CD4-positive, CD25-positive, alpha-beta regulatory T cell (primary cell): ENCODE results near the gene NUDT1. TPM values are rescaled to one million over a fixed set of nuclear protein-coding genes. Genes with fewer than 3 reads are reported as not detected.

Source experiments
- ATAC-seq, 2 donors: fragments of 150-1000 bp; cut with Tn5 transposase; one replicate each; pipeline ENCODE4 v1.10.0; 2021; ENCODE audit warnings: low read depth in 2 of 2, moderate number of reproducible peaks in 2 of 2, moderate library complexity in 1 of 2
- DNase-seq, 3 donors: peaks; one replicate each; pipeline versions ENCODE4 v3.0.0 to v3.0.0-alpha.2; 2012 to 2022; ENCODE audit warnings: mixed read lengths in 1 of 3
- H3K27ac ChIP-seq: one replicate; pipeline ENCODE4 v1.7.0; 2013; ENCODE audit warnings: mild to moderate bottlenecking, low read length; ENCODE audit not compliant: insufficient read depth, poor library complexity, severe bottlenecking
- H3K27me3 ChIP-seq: one replicate; pipeline ENCODE4 v1.7.0; 2013; ENCODE audit warnings: low read length; ENCODE audit not compliant: control insufficient read depth, insufficient read depth
- H3K36me3 ChIP-seq: one replicate; pipeline ENCODE4 v1.7.0; 2013; ENCODE audit warnings: mild to moderate bottlenecking, low read length, moderate library complexity; ENCODE audit not compliant: control insufficient read depth, insufficient read depth
- H3K4me1 ChIP-seq: 2 replicates; pipeline ENCODE4 v1.7.0; 2013; ENCODE audit warnings: mild to moderate bottlenecking, low read length; ENCODE audit not compliant: insufficient read depth, control insufficient read depth, poor library complexity, severe bottlenecking
- H3K4me3 ChIP-seq: one replicate; pipeline ENCODE4 v1.7.0; 2013; ENCODE audit warnings: low read depth, mild to moderate bottlenecking, low read length, moderate library complexity
- H3K9me3 ChIP-seq, 2 experiments: 1 replicate in 1 of 2; 2 replicates in 1 of 2; pipeline ENCODE4 v1.7.0; 2013; ENCODE audit warnings: low read length in 2 of 2, mild to moderate bottlenecking in 1 of 2, moderate library complexity in 1 of 2; ENCODE audit not compliant: control insufficient read depth in 2 of 2
- H3K27ac Mint-ChIP-seq, 3 donors: one replicate each; pipeline ENCODE4 v1.8.0; 2020 to 2022; ENCODE audit warnings: mild to moderate bottlenecking in 3 of 3, mixed read lengths in 3 of 3, moderate library complexity in 2 of 3
- H3K27me3 Mint-ChIP-seq: one replicate; pipeline ENCODE4 v1.8.0; 2022; ENCODE audit warnings: mild to moderate bottlenecking, mixed read lengths
- H3K36me3 Mint-ChIP-seq: one replicate; pipeline ENCODE4 v1.8.0; 2020; ENCODE audit warnings: mixed read lengths
- H3K4me1 Mint-ChIP-seq, 4 donors: one replicate each; pipeline ENCODE4 v1.8.0; 2020 to 2022; ENCODE audit warnings: mixed read lengths in 4 of 4, mild to moderate bottlenecking in 1 of 4
- H3K4me3 Mint-ChIP-seq, 4 donors: one replicate each; pipeline ENCODE4 v1.8.0; 2020 to 2022; ENCODE audit warnings: mild to moderate bottlenecking in 4 of 4, mixed read lengths in 4 of 4, moderate library complexity in 3 of 4
- H3K9me3 Mint-ChIP-seq, 7 donors: one replicate each; pipeline ENCODE4 v1.8.0; 2020 to 2022; ENCODE audit warnings: mixed read lengths in 7 of 7, mild to moderate bottlenecking in 3 of 7, moderate library complexity in 2 of 7
- polyA plus RNA-seq, 4 donors: library from polyadenylated mRNA; unstranded; fragments of 300-500 nt; fragmentation: Illumina TruSeq; gene quantifications; one replicate each; pipeline ENCODE4 v1.2.3, GENCODE V29; 2021
- total RNA-seq: library from RNA; stranded (reverse); gene quantifications from one replicate; pipeline ENCODE4 v1.2.3, GENCODE V29; 2022

NUDT1 gene
- total and polyA plus RNA-seq, 5 donors from 2014 or later = 17.5 to 73.7 (median 69.8) TPM

DNA sequence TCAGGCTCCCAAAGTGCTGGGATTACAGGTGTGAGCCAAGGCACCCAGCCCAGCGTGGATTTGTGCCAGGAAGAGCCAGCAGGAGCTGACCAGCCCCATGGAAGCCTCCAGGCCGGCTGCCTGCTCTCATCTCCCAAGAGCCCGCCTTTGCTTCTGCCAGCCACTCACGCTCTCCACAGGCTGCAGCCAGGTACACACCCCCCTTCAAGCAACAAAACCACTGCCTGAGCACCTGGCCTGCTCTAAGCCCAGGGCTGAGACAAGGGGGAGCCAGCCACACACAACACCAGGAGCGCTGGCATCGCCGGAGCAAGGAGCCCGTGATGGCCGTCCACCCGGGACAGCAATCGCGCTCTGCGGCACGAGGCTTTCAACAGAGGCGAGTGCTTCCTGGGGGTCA, 43.8 kb upstream of the NUDT1 start:
- peaks cover 21% of the 10 kb centered on the region for H3K36me3 ChIP-seq
- DNase-seq (no peak), ATAC-seq (no peak)
- H3K36me3 Mint-ChIP-seq = peaks cover 32% of the 10 kb centered on the region
- no peaks in the 10 kb centered on the region for H3K27me3 ChIP-seq
- no peak overlapping the region for H3K27ac Mint-ChIP-seq
- H3K27ac ChIP-seq = no peak overlapping the region
- no peaks in the 10 kb centered on the region for H3K9me3 Mint-ChIP-seq
- H3K4me1 Mint-ChIP-seq = peaks cover 0 to 4% (median 0%) of the 10 kb centered on the region in 4 donors
- no peaks in the 10 kb centered on the region for H3K27me3 Mint-ChIP-seq
- H3K4me3 Mint-ChIP-seq = no peak overlapping the region
- no peak overlapping the region for H3K4me3 ChIP-seq
- H3K9me3 ChIP-seq = peaks cover 0 to 2% of the 10 kb centered on the region in 2 experiments
- no peaks in the 10 kb centered on the region for H3K4me1 ChIP-seq

DNA sequence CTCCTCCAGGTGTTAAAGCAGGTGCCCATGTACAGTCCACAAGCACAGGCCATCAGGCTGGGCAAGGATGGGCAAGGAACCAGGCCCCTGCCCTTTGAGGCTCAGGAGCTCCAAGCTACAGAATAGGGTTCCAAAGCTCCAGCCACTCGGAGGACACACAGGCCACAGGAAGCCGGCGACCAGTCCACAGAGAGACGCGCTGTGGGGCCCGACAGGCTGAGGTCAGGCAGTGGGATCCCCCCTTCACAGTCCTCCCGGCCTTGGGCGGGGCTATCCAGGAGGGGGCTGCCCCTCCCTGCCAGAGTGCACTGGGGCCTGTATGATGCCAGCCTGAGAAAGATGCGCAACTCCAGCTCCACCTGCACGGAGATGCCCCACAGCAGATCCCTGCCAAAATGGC, 43.3 kb upstream of the NUDT1 start:
- ATAC-seq = no peak
- H3K27ac ChIP-seq = no peak overlapping the region
- Mint-ChIP-seq H3K27me3 (no peaks in the 10 kb centered on the region), H3K27ac (no peak overlapping the region), H3K4me1 (peaks cover 0 to 4% (median 0%) of the 10 kb centered on the region in 4 donors), H3K9me3 (no peaks in the 10 kb centered on the region), H3K4me3 (no peak overlapping the region), H3K36me3 (peaks cover 32% of the 10 kb centered on the region)
- peaks cover 0 to 2% of the 10 kb centered on the region in 2 experiments for H3K9me3 ChIP-seq
- no peak overlapping the region for H3K4me3 ChIP-seq
- DNase-seq = no peak
- H3K4me1 ChIP-seq = no peaks in the 10 kb centered on the region
- peaks cover 21% of the 10 kb centered on the region for H3K36me3 ChIP-seq
- no peaks in the 10 kb centered on the region for H3K27me3 ChIP-seq

- H3K4me3 ChIP-seq = no peak overlapping the region
- H3K27ac ChIP-seq = no peak overlapping the region
- H3K9me3 Mint-ChIP-seq = no peaks in the 10 kb centered on the region
- H3K36me3 ChIP-seq = peaks cover 21% of the 10 kb centered on the region
- no peak for ATAC-seq
- H3K27ac Mint-ChIP-seq = no peak overlapping the region
- no peaks in the 10 kb centered on the region for H3K27me3 Mint-ChIP-seq
- peaks cover 0 to 2% of the 10 kb centered on the region in 2 experiments for H3K9me3 ChIP-seq
- no peaks in the 10 kb centered on the region for H3K4me1 ChIP-seq
- H3K4me3 Mint-ChIP-seq = no peak overlapping the region
- peaks cover 32% of the 10 kb centered on the region for H3K36me3 Mint-ChIP-seq
- peaks cover 0 to 4% (median 0%) of the 10 kb centered on the region in 4 donors for H3K4me1 Mint-ChIP-seq
- DNase-seq = no peak
- no peaks in the 10 kb centered on the region for H3K27me3 ChIP-seq
These were observed 42.5 kb upstream of the NUDT1 start for GRCh38 chr7:2199528-2199927.

DNA sequence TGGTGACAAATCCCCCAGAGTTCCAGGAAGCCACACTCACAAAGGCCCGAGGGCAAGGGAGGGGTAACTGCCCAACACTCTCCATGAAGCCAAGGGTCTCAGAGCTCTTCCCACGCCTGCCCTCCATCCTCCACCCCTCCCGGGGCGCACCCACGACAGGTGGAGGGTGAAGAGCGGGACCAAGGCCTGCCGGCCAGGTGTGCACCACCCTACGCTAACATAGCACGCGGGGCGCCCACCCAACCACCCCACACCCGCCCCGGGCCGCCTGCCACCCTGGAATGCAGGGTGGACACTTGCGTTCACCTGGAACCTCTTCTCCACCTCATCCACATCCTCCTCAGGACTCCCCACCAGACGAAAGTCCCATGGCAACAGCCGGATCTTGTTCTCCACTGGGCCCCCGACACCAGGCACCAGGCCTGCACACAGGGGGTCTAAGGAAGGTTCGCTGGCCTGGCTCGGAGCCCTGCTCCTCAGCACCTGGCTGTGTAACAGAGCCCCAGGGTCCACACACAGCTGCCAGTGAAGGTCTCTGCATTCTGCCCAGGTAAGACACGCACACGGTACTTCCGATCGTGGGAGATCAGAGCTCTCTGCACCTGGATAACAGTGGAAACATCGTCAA, 42.0 kb upstream of the NUDT1 start:
- Histone ChIP-seq H3K4me3 (no peak overlapping the region), H3K27ac (no peak overlapping the region), H3K36me3 (peaks cover 21% of the 10 kb centered on the region), H3K9me3 (peaks cover 0 to 2% of the 10 kb centered on the region in 2 experiments), H3K4me1 (no peaks in the 10 kb centered on the region), H3K27me3 (no peaks in the 10 kb centered on the region)
- no peak overlapping the region for H3K4me3 Mint-ChIP-seq
- H3K9me3 Mint-ChIP-seq = no peaks in the 10 kb centered on the region
- ATAC-seq = no peak
- H3K36me3 Mint-ChIP-seq = peaks cover 31% of the 10 kb centered on the region
- no peak for DNase-seq
- peak overlapping the region in 1 of 3 donors; percentile 75 for H3K27ac Mint-ChIP-seq
- H3K4me1 Mint-ChIP-seq = peaks cover 0 to 4% (median 0%) of the 10 kb centered on the region in 4 donors
- no peaks in the 10 kb centered on the region for H3K27me3 Mint-ChIP-seq

GRCh38 chr7:2200584-2200980, 41.4 kb upstream of the NUDT1 start:
- no peak for ATAC-seq
- peaks cover 0 to 4% (median 0%) of the 10 kb centered on the region in 4 donors for H3K4me1 Mint-ChIP-seq
- Histone ChIP-seq H3K4me1 (no peaks in the 10 kb centered on the region), H3K27me3 (no peaks in the 10 kb centered on the region), H3K9me3 (no peaks in the 10 kb centered on the region), H3K4me3 (no peak overlapping the region), H3K36me3 (peaks cover 18% of the 10 kb centered on the region), H3K27ac (no peak overlapping the region)
- H3K9me3 Mint-ChIP-seq = no peaks in the 10 kb centered on the region
- no peak overlapping the region for H3K4me3 Mint-ChIP-seq
- no peak for DNase-seq
- H3K27ac Mint-ChIP-seq = peak overlapping the region in 1 of 3 donors; percentile 75
- H3K36me3 Mint-ChIP-seq = peaks cover 29% of the 10 kb centered on the region
- no peaks in the 10 kb centered on the region for H3K27me3 Mint-ChIP-seq

DNA sequence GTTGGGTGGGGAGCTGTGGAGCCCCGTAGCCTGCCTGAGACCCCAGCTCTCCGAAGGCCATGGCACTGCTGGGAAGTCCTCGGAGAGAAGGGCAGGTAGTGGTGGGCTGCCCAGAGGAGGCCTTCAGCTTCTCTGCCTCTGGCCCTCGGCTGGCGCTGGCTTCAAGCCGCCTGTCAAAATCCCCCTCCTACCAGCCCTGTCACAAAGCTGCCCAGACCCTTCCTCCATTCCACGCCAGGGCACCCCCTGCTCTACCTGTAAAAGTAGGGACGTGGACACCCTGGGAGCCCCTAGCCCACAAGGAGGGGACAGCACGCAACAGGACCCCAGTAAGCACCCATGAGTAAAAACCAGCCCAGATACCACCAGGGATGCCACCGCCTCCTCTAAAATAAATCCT, 40.9 kb upstream of the NUDT1 start:
- H3K27ac Mint-ChIP-seq = peak overlapping the region in 1 of 3 donors; percentile 46
- Histone ChIP-seq H3K4me3 (no peak overlapping the region), H3K27me3 (no peaks in the 10 kb centered on the region), H3K36me3 (peaks cover 13% of the 10 kb centered on the region), H3K9me3 (no peaks in the 10 kb centered on the region), H3K4me1 (no peaks in the 10 kb centered on the region), H3K27ac (no peak overlapping the region)
- H3K4me3 Mint-ChIP-seq = no peak overlapping the region
- peaks cover 26% of the 10 kb centered on the region for H3K36me3 Mint-ChIP-seq
- DNase-seq = no peak
- no peak for ATAC-seq
- no peaks in the 10 kb centered on the region for H3K9me3 Mint-ChIP-seq
- no peaks in the 10 kb centered on the region for H3K27me3 Mint-ChIP-seq
- peaks cover 0 to 4% (median 0%) of the 10 kb centered on the region in 4 donors for H3K4me1 Mint-ChIP-seq

GRCh38 chr7:2201686-2202360, 40.2 kb upstream of the NUDT1 start:
- Histone ChIP-seq H3K4me3 (no peak overlapping the region), H3K4me1 (no peaks in the 10 kb centered on the region), H3K27ac (no peak overlapping the region), H3K9me3 (no peaks in the 10 kb centered on the region), H3K27me3 (no peaks in the 10 kb centered on the region), H3K36me3 (peaks cover 9% of the 10 kb centered on the region)
- ATAC-seq (no peak), DNase-seq (no peak)
- no peaks in the 10 kb centered on the region for H3K27me3 Mint-ChIP-seq
- H3K4me3 Mint-ChIP-seq = no peak overlapping the region
- H3K4me1 Mint-ChIP-seq = peaks cover 0 to 4% (median 0%) of the 10 kb centered on the region in 4 donors
- H3K9me3 Mint-ChIP-seq = no peaks in the 10 kb centered on the region
- peaks cover 22% of the 10 kb centered on the region for H3K36me3 Mint-ChIP-seq
- H3K27ac Mint-ChIP-seq = no peak overlapping the region

DNA sequence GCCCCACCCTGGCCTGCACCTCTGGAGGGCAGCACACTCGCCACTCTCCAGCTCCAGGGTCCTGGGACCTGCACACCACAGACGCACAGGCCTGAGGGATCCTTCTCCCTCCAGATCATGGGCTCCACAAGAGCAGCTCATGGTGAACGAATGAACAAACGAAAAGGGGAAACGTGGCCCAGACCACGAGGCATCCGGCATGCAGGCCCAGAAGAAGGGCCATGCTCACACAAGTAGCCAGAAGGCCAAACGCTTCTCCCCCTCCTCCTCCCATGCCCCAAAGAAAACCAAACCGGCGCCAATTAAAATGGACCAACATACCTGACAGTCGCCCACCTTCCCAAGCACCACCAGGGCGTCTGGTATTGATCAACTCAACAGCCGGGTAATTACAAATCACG, 39.7 kb upstream of the NUDT1 start:
- Histone ChIP-seq H3K4me1 (no peaks in the 10 kb centered on the region), H3K27ac (no peak overlapping the region), H3K9me3 (no peaks in the 10 kb centered on the region), H3K4me3 (no peak overlapping the region), H3K27me3 (no peaks in the 10 kb centered on the region), H3K36me3 (peaks cover 9% of the 10 kb centered on the region)
- H3K36me3 Mint-ChIP-seq = peaks cover 22% of the 10 kb centered on the region
- no peaks in the 10 kb centered on the region for H3K9me3 Mint-ChIP-seq
- H3K27me3 Mint-ChIP-seq = no peaks in the 10 kb centered on the region
- H3K4me3 Mint-ChIP-seq = no peak overlapping the region
- ATAC-seq (no peak), DNase-seq (no peak)
- no peak overlapping the region for H3K27ac Mint-ChIP-seq
- H3K4me1 Mint-ChIP-seq = peaks cover 0 to under 1% (median 0%) of the 10 kb centered on the region in 4 donors
